ENCODE results near the gene MRPS25. TPM values are rescaled to one million over a fixed set of nuclear protein-coding genes. Genes with fewer than 3 reads are reported as not detected.

The MRPS25 gene
- total and polyA plus RNA-seq, 9 of the 15 experiments (the other 6 are each of a cell fraction or from before 2014, with no cell fraction given): 34.3 to 129 (median 78.2) TPM

GRCh38 chr3:15064835-15065549 is at the start of gene MRPS25 (continued):
- TF ChIP-seq CEBPZ (IDR thresholded peaks at IDR 0.05; ENCODE audit: borderline replicate concordance, low read depth, low read length) (no peak), BRF1 (IDR thresholded peaks at IDR 0.05; ENCODE audit: borderline replicate concordance, extremely low read depth, insufficient read length) (no peak), PHF20 (IDR thresholded peaks at IDR 0.05; ENCODE audit: partially characterized antibody) (peak; percentile 51), JUNB (CRISPR knock-in tag; conservative IDR thresholded peaks at IDR 0.05) (no peak), TCFL5 (CRISPR knock-in tag; conservative IDR thresholded peaks at IDR 0.05) (no peak), ZNF57 (CRISPR knock-in tag; IDR thresholded peaks at IDR 0.05) (peak; percentile 20; the same call in 1 of the 2 replicates), XRCC4 (IDR thresholded peaks at IDR 0.05; ENCODE audit: extremely low read depth, insufficient read depth, insufficient read length) (no peak), MGA (IDR thresholded peaks at IDR 0.05) (peak; percentile 93), SOX6 (IDR thresholded peaks at IDR 0.05) (no peak), GATA2 (CRISPR knock-in tag; IDR thresholded peaks at IDR 0.05) (no peak), POLR3G (IDR thresholded peaks at IDR 0.05; ENCODE audit: extremely low read depth, insufficient read length, insufficient replicate concordance) (no peak), ZNF324 (CRISPR knock-in tag; IDR thresholded peaks at IDR 0.05) (0 out of 2 replicates have a peak, but pooled peaks have one; percentile 32), MBD2 (IDR thresholded peaks at IDR 0.05; ENCODE audit: borderline replicate concordance, low read depth) (peak; percentile 89), ESRRB (CRISPR knock-in tag; IDR thresholded peaks at IDR 0.05; ENCODE audit: borderline replicate concordance) (no peak)

All from K562 (cell line).